ENCODE results near the gene ATG2A.
"Not testable (repeated sequence)": the region's sequence is repeated elsewhere in the genome, so short reads cannot be mapped to it uniquely, and the experiment has no call there.

Gene ATG2A

GRCh38 chr11:64848826-64849597, 68.0 kb downstream of the ATG2A start:
- peak; percentile 79; the same call in 1 of the 2 replicates for TF ChIP-seq SPI1 (IDR thresholded peaks at IDR 0.05; ENCODE audit: borderline replicate concordance, low read depth)
- TF ChIP-seq REST (IDR thresholded peaks at IDR 0.05; ENCODE audit: insufficient replicate concordance, low read depth) = no peak
- no peak for TF ChIP-seq GABPA (IDR thresholded peaks at IDR 0.05; ENCODE audit: low read depth)
- TF ChIP-seq POLR2AphosphoS5 (IDR thresholded peaks at IDR 0.05; ENCODE audit: low read depth) = no peak
- TF ChIP-seq CTCF (IDR thresholded peaks at IDR 0.05; ENCODE audit: insufficient read depth, low read length) = no peak
- H3K27me3 ChIP-seq (ENCODE audit: insufficient read depth, poor library complexity, severe bottlenecking) = no peaks in the 10 kb centered on the region
- H3K4me3 ChIP-seq (replicated peaks; ENCODE audit: insufficient read depth, low read length) = no peak overlapping the region
- H3K27ac ChIP-seq (replicated peaks) = peak overlapping the region; percentile 0
- peak; percentile 65 to 77 for DNase-seq (ENCODE audit: low read depth in 1 of 2, low spot score in 1 of 2)

GRCh38 chr11:64848214-64848825, 68.7 kb downstream of the ATG2A start:
- Histone ChIP-seq H3K27me3 (ENCODE audit: insufficient read depth, poor library complexity, severe bottlenecking) (no peaks in the 10 kb centered on the region), H3K27ac (replicated peaks) (peak overlapping the region; percentile 0; the same call in 1 of the 2 replicates), H3K4me3 (replicated peaks; ENCODE audit: insufficient read depth, low read length) (no peak overlapping the region)
- no peak for TF ChIP-seq REST (IDR thresholded peaks at IDR 0.05; ENCODE audit: insufficient replicate concordance, low read depth)
- no peak for DNase-seq (ENCODE audit: low read depth in 1 of 2, low spot score in 1 of 2)

GRCh38 chr11:64846998-64847666, 69.9 kb downstream of the ATG2A start:
- peak; percentile 91 to 92 for DNase-seq (ENCODE audit: low read depth in 1 of 2, low spot score in 1 of 2)
- Histone ChIP-seq H3K27me3 (ENCODE audit: insufficient read depth, poor library complexity, severe bottlenecking) (no peaks in the 10 kb centered on the region), H3K4me3 (replicated peaks; ENCODE audit: insufficient read depth, low read length) (no peak overlapping the region), H3K27ac (replicated peaks) (no peak overlapping the region)
- TF ChIP-seq CTCF (IDR thresholded peaks at IDR 0.05; ENCODE audit: insufficient read depth, low read length) (peak; percentile 92), POLR2AphosphoS5 (IDR thresholded peaks at IDR 0.05; ENCODE audit: low read depth) (no peak), REST (IDR thresholded peaks at IDR 0.05; ENCODE audit: insufficient replicate concordance, low read depth) (no peak), GABPA (IDR thresholded peaks at IDR 0.05; ENCODE audit: low read depth) (no peak)

GRCh38 chr11:64845776-64846129, 71.3 kb downstream of the ATG2A start:
- DNase-seq (ENCODE audit: low read depth in 1 of 2, low spot score in 1 of 2); H3K27me3 ChIP-seq (ENCODE audit: insufficient read depth, poor library complexity, severe bottlenecking); H3K4me3 ChIP-seq (replicated peaks; ENCODE audit: insufficient read depth, low read length); H3K27ac ChIP-seq (replicated peaks): not testable (repeated sequence)

Data from HL-60 (cell line).